Stimulated activated naive CD8-positive, alpha-beta T cell treated with anti-CD3 and anti-CD28 coated beads, Interleukin-15, Interleukin-2, amounts not matched to agents 100 ng/mL and 50 ng/mL, for 24 hours (primary cell): ENCODE data around the gene NUP93.
"Not testable (repeated sequence)": the region's sequence is repeated elsewhere in the genome, so short reads cannot be mapped to it uniquely, and the experiment has no call there.

Source experiments
- H3K27ac Mint-ChIP-seq: one replicate; pipeline ENCODE4 v1.8.0; 2021; ENCODE audit warnings: mild to moderate bottlenecking, mixed read lengths
- H3K27me3 Mint-ChIP-seq: one replicate; pipeline ENCODE4 v1.8.0; 2021; ENCODE audit warnings: mixed read lengths
- H3K36me3 Mint-ChIP-seq: one replicate; pipeline ENCODE4 v1.8.0; 2021; ENCODE audit warnings: low read depth, mixed read lengths
- H3K4me1 Mint-ChIP-seq: one replicate; pipeline ENCODE4 v1.8.0; 2021; ENCODE audit warnings: low read depth, mixed read lengths
- H3K4me3 Mint-ChIP-seq: one replicate; pipeline ENCODE4 v1.8.0; 2021; ENCODE audit warnings: mild to moderate bottlenecking, mixed read lengths
- H3K9me3 Mint-ChIP-seq: one replicate; pipeline ENCODE4 v1.8.0; 2021; ENCODE audit warnings: mixed read lengths

The NUP93 gene

DNA sequence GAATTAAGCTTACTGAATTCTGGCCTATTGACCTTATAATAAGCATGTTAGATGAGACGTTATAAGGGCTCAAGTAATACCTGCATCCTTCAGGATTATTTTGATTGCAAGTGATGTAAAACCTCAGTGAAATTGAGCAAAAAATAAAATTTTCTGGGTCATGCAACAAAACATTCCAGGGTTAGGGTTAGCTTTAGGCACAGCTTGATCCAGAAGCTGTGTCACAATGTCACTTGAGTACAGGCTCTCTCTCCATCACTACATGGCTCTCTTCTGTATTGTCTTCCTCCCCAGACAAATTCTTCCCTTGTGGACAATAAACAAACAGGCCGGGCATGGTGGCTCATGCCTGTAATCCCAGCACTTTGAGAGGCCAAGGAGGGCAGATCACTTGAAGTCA, 3.6 kb upstream of the NUP93 start:
- H3K27me3 Mint-ChIP-seq, result no peaks in the 10 kb centered on the region
- H3K4me3 Mint-ChIP-seq, result no peak overlapping the region
- H3K9me3 Mint-ChIP-seq, result no peaks in the 10 kb centered on the region
- no peak overlapping the region for H3K27ac Mint-ChIP-seq
- H3K4me1 Mint-ChIP-seq, result peaks cover 22% of the 10 kb centered on the region
- H3K36me3 Mint-ChIP-seq, result no peaks in the 10 kb centered on the region

DNA sequence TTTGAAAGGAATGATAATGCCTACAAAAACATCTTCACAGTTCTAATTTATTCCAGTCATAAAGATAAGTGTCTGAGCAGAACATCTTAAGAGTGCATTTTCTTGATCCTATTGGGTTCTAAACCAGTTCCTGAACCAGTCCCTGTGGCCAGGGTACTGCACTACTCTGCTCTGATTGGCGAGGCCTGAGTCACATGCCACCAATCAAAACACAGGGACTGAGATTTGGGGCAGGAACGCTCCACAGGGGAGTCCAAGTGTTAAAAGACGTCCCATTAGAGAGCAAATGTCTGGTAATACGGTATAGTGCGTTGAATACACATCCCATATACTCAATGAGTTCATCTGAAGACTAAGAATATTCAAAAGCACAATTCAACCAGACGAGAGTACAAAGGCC, 3.0 kb upstream of the NUP93 start:
- no peak overlapping the region for H3K27ac Mint-ChIP-seq
- H3K36me3 Mint-ChIP-seq, result no peaks in the 10 kb centered on the region
- H3K4me3 Mint-ChIP-seq, result no peak overlapping the region
- no peaks in the 10 kb centered on the region for H3K9me3 Mint-ChIP-seq
- no peaks in the 10 kb centered on the region for H3K27me3 Mint-ChIP-seq
- peaks cover 22% of the 10 kb centered on the region for H3K4me1 Mint-ChIP-seq

DNA sequence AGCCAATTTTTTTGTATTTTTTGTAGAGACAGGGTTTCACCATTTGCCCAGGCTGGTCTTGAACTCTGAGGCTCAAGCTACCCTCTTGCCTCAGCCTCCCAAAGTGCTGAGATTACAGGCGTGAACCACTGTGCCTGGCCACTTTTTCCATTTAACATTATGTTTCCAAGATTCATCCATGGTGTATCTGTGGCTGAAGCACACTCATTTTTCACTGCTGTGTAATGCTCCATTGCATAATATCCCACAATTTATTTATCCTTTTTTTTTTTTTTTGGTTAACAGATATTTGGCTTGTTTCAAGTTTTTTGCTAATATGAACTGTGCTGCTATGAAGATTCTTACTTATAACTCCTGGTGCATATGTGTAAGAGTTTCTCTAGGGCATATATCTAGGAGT, 1.9 kb upstream of the NUP93 start:
- Mint-ChIP-seq H3K4me3 (no peak overlapping the region), H3K27ac (no peak overlapping the region), H3K9me3 (no peaks in the 10 kb centered on the region), H3K36me3 (no peaks in the 10 kb centered on the region), H3K27me3 (no peaks in the 10 kb centered on the region), H3K4me1 (peaks cover 13% of the 10 kb centered on the region)

DNA sequence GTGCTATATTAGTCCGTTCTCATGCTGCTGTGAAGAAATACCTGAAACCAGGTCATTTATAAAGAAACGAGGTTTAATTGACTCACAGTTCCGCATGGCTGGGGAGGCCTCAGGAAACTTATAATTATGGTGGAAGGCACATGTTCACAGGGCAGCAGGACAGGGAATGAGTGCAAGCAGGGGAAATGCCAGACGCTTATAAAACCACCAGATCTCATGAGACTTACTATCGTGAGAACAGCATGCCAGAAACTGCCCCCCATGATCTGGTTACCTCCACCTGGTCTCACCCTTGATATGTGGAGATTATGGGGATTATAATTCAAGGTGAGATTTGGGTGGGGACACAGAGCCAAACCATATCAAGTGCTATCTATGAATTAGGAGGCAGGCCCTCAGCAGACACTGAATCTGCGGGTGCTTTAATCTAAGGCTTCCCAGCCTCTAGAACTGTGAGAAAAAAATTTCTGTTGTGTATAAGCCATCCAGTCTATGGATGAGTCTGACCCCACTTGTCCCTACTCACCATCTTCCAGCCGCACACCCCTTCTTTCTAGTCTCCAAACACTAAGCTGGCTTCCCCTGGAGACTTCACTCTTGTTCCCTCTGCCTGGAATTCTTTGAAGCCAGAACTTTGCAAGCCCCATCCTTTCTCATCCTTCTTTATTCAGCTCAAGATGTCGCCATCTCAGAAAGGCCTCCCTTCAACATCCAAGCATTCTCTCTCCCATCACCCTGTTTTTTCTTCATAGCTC, 772 bp upstream of the NUP93 start:
- H3K36me3 Mint-ChIP-seq, result no peaks in the 10 kb centered on the region
- H3K9me3 Mint-ChIP-seq, result no peaks in the 10 kb centered on the region
- peak overlapping the region; percentile 86 for H3K27ac Mint-ChIP-seq
- peaks cover 13% of the 10 kb centered on the region for H3K4me1 Mint-ChIP-seq
- H3K27me3 Mint-ChIP-seq, result no peaks in the 10 kb centered on the region
- no peak overlapping the region for H3K4me3 Mint-ChIP-seq

DNA sequence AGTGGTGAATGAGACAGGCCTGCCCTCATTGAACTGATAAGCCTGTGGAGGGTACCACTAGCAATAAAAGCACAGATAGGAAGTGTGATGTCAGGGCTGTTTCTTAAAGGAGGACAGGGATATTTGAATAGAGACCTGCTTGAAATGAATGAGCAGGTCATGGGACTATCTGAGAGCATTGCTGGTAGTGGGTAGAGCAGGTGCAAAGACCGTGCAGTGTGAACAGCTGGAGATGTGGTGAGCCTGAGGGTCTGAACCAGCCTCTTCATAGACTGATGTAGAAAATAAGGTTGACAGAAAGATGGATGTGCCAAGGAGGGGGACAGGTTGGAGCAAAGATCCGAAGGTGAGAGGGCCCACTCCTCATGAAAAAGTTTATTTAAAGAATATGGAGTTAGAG, 2.4 kb downstream of the NUP93 start:
- peaks cover 3% of the 10 kb centered on the region for H3K36me3 Mint-ChIP-seq
- no peaks in the 10 kb centered on the region for H3K27me3 Mint-ChIP-seq
- H3K4me1 Mint-ChIP-seq, result peaks cover 18% of the 10 kb centered on the region
- no peaks in the 10 kb centered on the region for H3K9me3 Mint-ChIP-seq
- no peak overlapping the region for H3K4me3 Mint-ChIP-seq
- H3K27ac Mint-ChIP-seq, result no peak overlapping the region

DNA sequence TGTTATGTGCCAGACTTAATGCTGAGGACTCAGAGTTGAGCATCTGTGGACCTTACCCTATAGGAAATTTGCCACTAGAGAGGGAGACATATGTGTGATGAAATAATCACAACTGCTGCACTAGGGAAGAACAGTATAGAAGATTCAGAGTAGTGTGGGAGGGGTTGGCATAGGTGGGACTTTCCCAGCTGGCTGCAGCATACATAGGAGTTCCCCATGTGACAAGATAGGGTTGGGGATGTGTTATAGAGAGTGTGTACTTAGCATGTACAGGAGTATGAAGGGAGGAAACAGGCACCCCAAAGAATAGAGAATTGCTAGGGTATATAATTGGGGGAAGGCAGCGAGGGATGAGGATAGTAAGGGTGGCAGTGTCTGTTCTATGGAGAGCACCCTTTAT, 2.9 kb downstream of the NUP93 start:
- H3K27me3 Mint-ChIP-seq, result no peaks in the 10 kb centered on the region
- H3K4me3 Mint-ChIP-seq, result no peak overlapping the region
- peaks cover 6% of the 10 kb centered on the region for H3K36me3 Mint-ChIP-seq
- H3K4me1 Mint-ChIP-seq, result peaks cover 18% of the 10 kb centered on the region
- H3K27ac Mint-ChIP-seq, result no peak overlapping the region
- no peaks in the 10 kb centered on the region for H3K9me3 Mint-ChIP-seq

DNA sequence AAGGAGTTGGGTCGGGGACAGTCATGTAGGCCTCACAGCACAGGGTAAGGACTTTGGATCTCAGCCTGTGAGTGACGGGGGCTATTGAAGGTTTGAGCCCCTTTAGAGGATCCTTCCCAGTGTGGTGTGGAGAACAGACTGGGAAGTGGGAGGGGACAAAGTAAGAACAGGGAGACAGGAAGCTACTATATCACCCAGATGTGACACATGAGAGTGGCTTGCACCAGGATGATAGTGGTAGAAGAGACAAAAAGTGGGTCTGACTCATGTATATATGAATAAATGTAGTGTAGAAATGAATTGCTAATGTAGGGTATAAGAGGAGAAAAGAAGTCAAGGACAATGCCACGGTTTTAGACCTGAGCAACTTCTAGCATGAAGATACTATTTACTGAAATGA, 4.5 kb downstream of the NUP93 start:
- Mint-ChIP-seq H3K4me1 (peaks cover 9% of the 10 kb centered on the region), H3K27ac (no peak overlapping the region), H3K36me3 (peaks cover 15% of the 10 kb centered on the region), H3K9me3 (no peaks in the 10 kb centered on the region), H3K27me3 (no peaks in the 10 kb centered on the region), H3K4me3 (no peak overlapping the region)

DNA sequence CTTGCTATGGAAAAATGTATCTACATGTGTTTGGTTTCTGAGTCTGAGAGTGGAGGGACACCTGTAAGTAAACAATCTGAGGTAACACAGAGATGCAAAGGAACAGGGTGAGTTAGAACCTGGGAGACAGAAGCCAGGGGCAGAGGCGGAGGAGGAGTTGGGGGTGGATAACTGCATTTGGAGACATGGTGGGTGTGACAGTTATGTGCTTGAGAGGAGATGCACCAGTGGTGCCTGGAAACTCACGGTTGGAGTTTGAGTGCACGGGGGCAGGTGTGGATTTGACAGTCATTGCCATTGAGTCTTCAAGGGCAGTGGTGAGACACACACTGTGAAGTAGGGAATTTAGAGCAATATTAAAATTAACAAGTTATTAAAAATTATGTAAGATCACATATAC, 6.5 kb downstream of the NUP93 start:
- Mint-ChIP-seq H3K9me3 (no peaks in the 10 kb centered on the region), H3K4me1 (peaks cover 5% of the 10 kb centered on the region), H3K27me3 (no peaks in the 10 kb centered on the region), H3K27ac (no peak overlapping the region), H3K36me3 (peaks cover 15% of the 10 kb centered on the region), H3K4me3 (no peak overlapping the region)

DNA sequence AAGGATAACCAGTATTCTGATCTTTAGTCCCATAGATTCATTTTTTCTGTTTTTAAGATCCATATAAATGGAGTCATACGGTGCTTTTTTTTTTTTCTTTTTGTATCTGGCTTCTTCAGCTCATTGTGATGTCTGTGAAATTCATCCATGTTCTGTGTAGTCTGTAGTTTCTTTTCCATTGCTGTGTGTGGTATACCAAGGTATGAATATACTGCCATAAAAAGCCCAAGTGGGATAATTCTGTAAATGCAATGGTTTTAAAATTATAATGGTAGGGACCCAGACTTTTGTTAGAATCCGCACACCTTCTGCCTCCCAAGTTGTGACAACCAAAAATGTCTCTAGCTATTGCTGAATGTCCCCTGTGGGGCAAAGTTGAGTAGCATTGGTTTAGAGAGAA, 7.6 kb downstream of the NUP93 start:
- peaks cover 16% of the 10 kb centered on the region for H3K4me1 Mint-ChIP-seq
- no peak overlapping the region for H3K27ac Mint-ChIP-seq
- no peaks in the 10 kb centered on the region for H3K9me3 Mint-ChIP-seq
- no peak overlapping the region for H3K4me3 Mint-ChIP-seq
- no peaks in the 10 kb centered on the region for H3K27me3 Mint-ChIP-seq
- peaks cover 18% of the 10 kb centered on the region for H3K36me3 Mint-ChIP-seq

DNA sequence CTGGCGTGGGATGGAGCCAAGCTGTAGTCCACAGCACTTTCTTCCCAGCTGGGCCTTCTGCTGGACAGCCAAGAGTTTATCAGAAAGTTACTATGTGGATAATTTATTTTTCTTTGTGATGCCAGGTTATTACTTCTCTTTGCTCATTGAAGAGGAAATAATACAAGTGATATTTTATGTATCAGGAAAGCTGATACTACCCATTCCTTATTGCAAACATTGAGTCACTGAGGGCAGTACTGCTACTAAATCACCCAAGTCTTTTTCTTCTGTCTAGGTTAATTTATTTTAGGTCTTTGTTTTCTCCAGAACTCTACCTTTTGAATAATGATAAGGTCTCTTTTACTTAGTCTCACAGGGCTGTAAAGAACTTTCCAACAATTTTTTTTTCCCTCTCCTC, 8.3 kb downstream of the NUP93 start:
- Mint-ChIP-seq H3K4me1 (peaks cover 18% of the 10 kb centered on the region), H3K9me3 (no peaks in the 10 kb centered on the region), H3K27me3 (no peaks in the 10 kb centered on the region), H3K27ac (no peak overlapping the region), H3K36me3 (peaks cover 18% of the 10 kb centered on the region), H3K4me3 (no peak overlapping the region)

DNA sequence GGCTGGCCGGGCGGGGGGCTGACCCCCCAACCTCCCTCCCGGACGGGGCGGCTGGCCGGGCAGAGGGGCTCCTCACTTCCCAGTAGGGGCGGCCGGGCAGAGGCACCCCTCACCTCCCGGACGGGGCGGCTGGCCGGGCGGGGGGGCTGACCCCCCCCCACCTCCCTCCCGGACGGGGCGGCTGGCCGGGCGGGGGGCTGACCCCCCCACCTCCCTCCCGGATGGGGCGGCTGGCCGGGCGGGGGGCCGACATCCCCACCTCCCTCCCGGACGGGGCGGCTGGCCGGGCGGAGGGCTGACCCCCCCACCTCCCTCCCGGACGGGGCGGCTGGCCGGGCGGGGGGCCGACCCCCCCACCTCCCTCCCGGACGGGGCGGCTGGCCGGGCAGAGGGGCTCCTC, 9.4 kb downstream of the NUP93 start:
- Mint-ChIP-seq H3K36me3 (peaks cover 28% of the 10 kb centered on the region), H3K4me1 (peaks cover 27% of the 10 kb centered on the region)
- not testable (repeated sequence) for H3K9me3 Mint-ChIP-seq, H3K27me3 Mint-ChIP-seq, H3K27ac Mint-ChIP-seq, H3K4me3 Mint-ChIP-seq

DNA sequence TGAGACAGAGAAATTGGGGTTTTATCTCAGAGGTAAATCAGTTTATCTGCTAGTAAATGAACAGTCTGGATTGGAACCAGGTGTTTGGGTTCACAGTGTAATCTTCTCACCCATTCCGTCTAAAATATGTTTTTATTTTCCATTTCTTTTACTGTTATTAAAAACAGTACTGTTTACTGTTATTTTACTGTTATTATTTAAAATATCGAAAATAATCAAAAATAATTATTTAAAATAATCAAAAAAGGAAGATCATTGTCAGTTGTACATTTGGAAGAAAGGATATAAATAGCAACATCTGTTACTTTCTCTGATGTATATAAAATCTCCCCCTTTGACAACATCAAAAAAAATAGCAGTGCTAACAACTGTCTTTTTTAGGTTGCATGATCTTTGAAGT, 11.5 kb downstream of the NUP93 start:
- Mint-ChIP-seq H3K4me1 (peaks cover 24% of the 10 kb centered on the region), H3K27ac (no peak overlapping the region), H3K9me3 (no peaks in the 10 kb centered on the region), H3K27me3 (no peaks in the 10 kb centered on the region), H3K36me3 (peaks cover 28% of the 10 kb centered on the region), H3K4me3 (no peak overlapping the region)

DNA sequence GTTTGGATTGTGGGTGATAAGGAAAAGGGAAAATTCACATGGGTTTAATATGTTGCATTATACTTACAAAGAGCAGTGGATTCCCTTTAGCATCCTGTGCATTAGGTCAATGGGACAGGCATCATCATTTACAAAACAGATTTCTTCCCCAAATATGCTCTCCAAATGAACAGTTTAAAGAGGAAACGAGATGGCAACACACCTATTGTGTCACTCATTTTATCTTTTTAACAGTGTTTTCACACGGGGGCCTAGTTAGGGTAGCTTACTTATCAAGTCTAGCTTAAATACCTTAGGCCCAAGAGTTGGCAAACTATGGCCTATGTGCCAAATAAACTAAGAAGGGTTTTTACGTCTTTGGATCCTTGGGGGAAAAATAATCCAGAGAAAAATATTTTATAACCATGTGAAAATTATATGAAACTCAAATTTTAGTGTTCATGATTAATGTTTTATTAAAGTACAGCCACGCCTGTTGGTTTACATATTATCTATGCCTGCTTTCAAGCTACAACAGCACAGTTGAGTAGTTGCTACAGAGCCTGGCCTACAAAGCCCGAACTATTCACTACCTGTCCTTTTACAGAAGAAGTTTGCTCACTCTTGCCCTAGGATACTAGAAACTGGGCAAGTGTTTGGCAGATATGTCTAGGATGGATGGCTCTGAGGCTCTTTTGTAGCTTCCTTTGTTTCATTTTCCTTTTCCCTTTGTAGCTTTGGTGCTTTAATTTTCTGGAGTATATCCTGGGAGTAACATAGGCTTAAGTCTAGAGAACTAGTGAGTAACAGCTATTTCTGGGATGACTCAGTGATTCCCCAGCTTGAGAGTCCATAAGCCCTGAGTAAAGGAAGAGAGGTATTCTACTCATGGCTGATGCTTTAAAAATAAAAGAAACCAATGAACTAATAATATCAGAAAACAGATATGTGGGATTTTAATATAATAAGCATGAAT, 12.4 kb downstream of the NUP93 start:
- Mint-ChIP-seq H3K4me3 (no peak overlapping the region), H3K27ac (peak overlapping the region; percentile 34), H3K4me1 (peaks cover 22% of the 10 kb centered on the region), H3K27me3 (no peaks in the 10 kb centered on the region), H3K36me3 (peaks cover 27% of the 10 kb centered on the region), H3K9me3 (no peaks in the 10 kb centered on the region)

DNA sequence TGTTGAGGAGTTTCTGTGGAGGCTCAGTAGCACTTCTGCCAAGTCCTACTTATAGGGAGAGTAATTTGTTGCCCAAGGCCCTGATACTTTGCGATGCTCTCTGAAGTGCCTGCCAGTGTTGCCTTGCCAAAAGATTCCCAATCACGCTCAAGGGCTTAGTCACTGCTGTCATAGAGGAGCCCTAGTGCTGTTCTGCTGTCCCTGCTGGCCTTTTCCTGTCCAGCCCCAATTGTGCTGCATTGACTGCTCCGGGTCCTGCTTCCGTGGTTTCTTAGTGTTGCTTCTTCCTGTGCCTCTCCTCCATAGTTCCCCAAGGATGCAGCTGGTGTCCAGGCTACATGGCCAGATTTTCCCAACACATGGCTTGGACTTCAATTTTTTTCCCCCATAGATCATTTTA, 13.9 kb downstream of the NUP93 start:
- Mint-ChIP-seq H3K9me3 (no peaks in the 10 kb centered on the region), H3K27me3 (no peaks in the 10 kb centered on the region), H3K4me1 (peaks cover 25% of the 10 kb centered on the region), H3K4me3 (no peak overlapping the region), H3K36me3 (peaks cover 29% of the 10 kb centered on the region), H3K27ac (no peak overlapping the region)

DNA sequence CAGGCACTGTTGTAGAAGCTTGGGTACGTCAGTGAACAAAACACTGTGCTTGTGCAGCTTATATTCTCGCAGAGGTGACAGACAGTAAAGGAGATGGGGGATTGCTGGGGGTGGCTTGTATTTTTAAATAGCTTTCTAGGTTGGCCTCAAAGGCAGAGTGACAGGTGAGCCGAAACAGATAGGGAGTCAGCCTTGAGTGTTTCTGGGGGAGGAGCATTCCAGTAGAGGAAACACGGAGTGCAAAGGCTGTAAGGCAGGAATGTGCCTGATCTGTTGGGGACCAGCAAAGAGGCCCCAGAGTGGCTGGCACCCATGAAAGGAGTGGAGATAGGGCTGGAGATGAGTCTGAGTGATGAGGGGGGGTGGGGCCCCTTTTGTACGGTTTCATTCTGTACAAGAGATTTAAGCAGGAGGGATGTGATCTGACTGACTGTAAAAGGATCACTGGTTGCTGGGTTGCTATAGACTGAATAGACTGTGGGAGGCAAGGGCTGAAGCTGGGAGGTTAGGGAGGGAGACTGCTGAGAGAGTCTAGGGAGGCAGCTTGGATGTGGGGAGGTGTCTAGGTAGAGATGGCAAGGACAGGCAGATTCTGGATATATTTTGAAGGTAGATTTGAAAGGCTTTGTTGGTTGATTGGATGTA, 15.2 kb downstream of the NUP93 start:
- Mint-ChIP-seq H3K9me3 (no peaks in the 10 kb centered on the region), H3K4me1 (peaks cover 38% of the 10 kb centered on the region), H3K36me3 (peaks cover 40% of the 10 kb centered on the region), H3K4me3 (no peak overlapping the region), H3K27ac (no peak overlapping the region), H3K27me3 (no peaks in the 10 kb centered on the region)
